Nephron (organoid): ENCODE measurements around the gene PIP5K1A.

Experiments used
- H3K27ac Mint-ChIP-seq, 3 experiments: 2 replicates each; pipeline ENCODE4 v1.8.0; 2020; ENCODE audit warnings: mixed read lengths in 3 of 3, mild to moderate bottlenecking in 2 of 3, moderate library complexity in 1 of 3
- H3K27me3 Mint-ChIP-seq: 2 replicates; pipeline ENCODE4 v1.8.0; 2021; ENCODE audit warnings: low read depth, mild to moderate bottlenecking, moderate library complexity, mixed read lengths
- H3K36me3 Mint-ChIP-seq: 2 replicates; pipeline ENCODE4 v1.8.0; 2020; ENCODE audit warnings: low read depth, mixed read lengths
- H3K4me1 Mint-ChIP-seq: 2 replicates; pipeline ENCODE4 v1.8.0; 2020; ENCODE audit warnings: mixed read lengths
- H3K4me3 Mint-ChIP-seq, 3 experiments: 2 replicates each; pipeline ENCODE4 v1.8.0; 2020; ENCODE audit warnings: mild to moderate bottlenecking in 3 of 3, mixed read lengths in 3 of 3, moderate library complexity in 2 of 3
- H3K9me3 Mint-ChIP-seq: 2 replicates; pipeline ENCODE4 v1.8.0; 2020; ENCODE audit warnings: mixed read lengths
- TF ChIP-seq, protein P1 (sequence below), 3 experiments: fragments of 200-600 bp; sonication (generic); IDR thresholded peaks; one replicate each; pipeline ENCODE4 v1.5.0; 2021; ENCODE audit warnings: antibody characterized with exemption in 3 of 3; ENCODE audit not compliant: unreplicated experiment in 3 of 3

PIP5K1A gene

DNA sequence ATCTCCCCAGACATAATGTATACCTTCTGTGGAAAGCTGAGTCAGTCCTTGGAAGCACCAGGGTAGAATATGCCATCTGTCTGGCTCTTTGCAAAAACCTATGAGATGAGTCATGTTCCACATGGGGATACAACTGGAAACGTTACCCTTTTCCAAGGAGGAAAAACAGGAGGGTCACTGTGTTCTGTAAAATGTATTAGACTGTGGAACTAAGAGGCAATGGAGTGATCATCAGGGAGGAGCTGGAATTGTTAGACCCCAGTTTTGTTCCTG is 40.1 kb downstream of the PIP5K1A start:
- TF ChIP-seq, protein P1, sequence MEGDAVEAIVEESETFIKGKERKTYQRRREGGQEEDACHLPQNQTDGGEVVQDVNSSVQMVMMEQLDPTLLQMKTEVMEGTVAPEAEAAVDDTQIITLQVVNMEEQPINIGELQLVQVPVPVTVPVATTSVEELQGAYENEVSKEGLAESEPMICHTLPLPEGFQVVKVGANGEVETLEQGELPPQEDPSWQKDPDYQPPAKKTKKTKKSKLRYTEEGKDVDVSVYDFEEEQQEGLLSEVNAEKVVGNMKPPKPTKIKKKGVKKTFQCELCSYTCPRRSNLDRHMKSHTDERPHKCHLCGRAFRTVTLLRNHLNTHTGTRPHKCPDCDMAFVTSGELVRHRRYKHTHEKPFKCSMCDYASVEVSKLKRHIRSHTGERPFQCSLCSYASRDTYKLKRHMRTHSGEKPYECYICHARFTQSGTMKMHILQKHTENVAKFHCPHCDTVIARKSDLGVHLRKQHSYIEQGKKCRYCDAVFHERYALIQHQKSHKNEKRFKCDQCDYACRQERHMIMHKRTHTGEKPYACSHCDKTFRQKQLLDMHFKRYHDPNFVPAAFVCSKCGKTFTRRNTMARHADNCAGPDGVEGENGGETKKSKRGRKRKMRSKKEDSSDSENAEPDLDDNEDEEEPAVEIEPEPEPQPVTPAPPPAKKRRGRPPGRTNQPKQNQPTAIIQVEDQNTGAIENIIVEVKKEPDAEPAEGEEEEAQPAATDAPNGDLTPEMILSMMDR (IDR thresholded peaks at IDR 0.05; ENCODE audit: unreplicated experiment in 3 of 3): no peak
- no peak overlapping the region for H3K27ac Mint-ChIP-seq
- peaks cover 87% of the 10 kb centered on the region for H3K36me3 Mint-ChIP-seq
- no peak overlapping the region for H3K4me3 Mint-ChIP-seq
- H3K4me1 Mint-ChIP-seq: no peaks in the 10 kb centered on the region
- H3K9me3 Mint-ChIP-seq: no peaks in the 10 kb centered on the region
- no peaks in the 10 kb centered on the region for H3K27me3 Mint-ChIP-seq

DNA sequence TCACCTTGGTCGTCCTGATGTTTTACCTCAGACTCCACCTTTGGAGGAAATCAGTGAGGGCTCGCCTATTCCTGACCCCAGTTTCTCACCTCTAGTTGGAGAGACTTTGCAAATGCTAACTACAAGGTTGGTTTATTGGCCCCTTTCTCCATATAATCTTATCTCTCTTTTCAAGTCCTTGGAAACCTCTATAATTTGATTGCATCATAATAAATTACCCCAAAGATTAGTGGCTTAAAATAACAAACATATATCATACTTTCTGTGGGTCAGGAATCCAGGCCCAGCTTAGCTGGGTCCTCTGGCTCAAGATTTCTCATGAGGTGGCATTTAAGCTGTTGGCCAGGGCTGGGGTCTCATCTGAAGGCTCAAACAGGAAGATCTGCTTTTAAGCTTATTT is 44.1 kb downstream of the PIP5K1A start:
- H3K27ac Mint-ChIP-seq: no peak overlapping the region

DNA sequence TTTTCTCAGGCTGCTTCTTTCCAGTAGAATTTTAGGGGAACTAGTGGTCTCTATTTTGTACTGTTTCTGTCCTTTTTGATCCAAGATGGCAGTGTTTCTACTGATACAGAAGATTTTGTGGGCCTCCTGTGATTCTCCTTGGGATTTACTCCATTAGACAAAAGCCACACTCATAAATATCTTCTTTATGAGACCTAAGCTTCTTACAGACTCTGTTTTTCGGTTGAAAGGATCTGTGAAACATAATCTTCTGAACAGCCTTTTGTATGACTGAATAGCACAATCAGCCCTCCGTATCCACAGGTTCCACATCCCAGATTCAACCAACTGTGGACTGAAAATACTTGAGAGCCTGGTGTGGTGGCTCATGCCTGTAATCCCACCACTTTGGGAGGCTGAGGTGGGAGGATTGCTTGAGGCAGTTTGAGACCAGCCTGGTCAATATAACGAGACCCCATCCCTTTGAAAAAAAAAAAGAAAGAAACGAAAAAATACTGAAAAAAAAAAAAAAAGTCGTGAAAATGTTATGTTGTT is 45.4 kb downstream of the PIP5K1A start:
- H3K4me1 Mint-ChIP-seq: no peaks in the 10 kb centered on the region
- no peaks in the 10 kb centered on the region for H3K9me3 Mint-ChIP-seq
- H3K27me3 Mint-ChIP-seq: no peaks in the 10 kb centered on the region
- H3K27ac Mint-ChIP-seq: no peak overlapping the region
- H3K4me3 Mint-ChIP-seq: no peak overlapping the region
- TF ChIP-seq, protein P1 (IDR thresholded peaks at IDR 0.05; ENCODE audit: unreplicated experiment in 3 of 3): no peak
- peaks cover 83% of the 10 kb centered on the region for H3K36me3 Mint-ChIP-seq

More for the DNA sequence above, 44.1 kb downstream of the PIP5K1A start:
- no peaks in the 10 kb centered on the region for H3K4me1 Mint-ChIP-seq
- H3K27me3 Mint-ChIP-seq: no peaks in the 10 kb centered on the region
- TF ChIP-seq, protein P1 (IDR thresholded peaks at IDR 0.05; ENCODE audit: unreplicated experiment in 3 of 3): no peak
- no peak overlapping the region for H3K4me3 Mint-ChIP-seq
- no peaks in the 10 kb centered on the region for H3K9me3 Mint-ChIP-seq
- peaks cover 83% of the 10 kb centered on the region for H3K36me3 Mint-ChIP-seq

DNA sequence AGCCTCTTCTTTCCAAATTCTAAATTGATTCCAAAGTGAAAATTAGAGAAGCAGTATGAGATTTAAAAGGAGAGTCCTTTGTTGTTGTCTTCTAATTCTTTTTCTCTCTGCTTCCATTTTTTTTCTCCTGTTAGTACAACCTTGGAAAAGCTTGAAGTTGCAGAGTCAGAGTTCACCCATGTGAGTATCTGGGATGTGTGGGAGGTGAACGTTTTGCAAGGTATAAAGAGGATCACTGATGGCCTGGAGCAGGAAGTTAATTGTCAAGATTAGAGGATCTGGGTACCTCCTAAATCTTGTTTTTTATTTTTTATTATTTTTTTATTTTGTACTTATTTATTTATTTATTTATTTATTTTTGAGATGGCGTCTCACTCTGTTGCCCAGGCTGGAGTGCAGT is 48.4 kb downstream of the PIP5K1A start:
- Mint-ChIP-seq H3K27ac (no peak overlapping the region), H3K9me3 (no peaks in the 10 kb centered on the region), H3K36me3 (peaks cover 82% of the 10 kb centered on the region), H3K27me3 (no peaks in the 10 kb centered on the region), H3K4me1 (no peaks in the 10 kb centered on the region), H3K4me3 (no peak overlapping the region)
- TF ChIP-seq, protein P1 (IDR thresholded peaks at IDR 0.05; ENCODE audit: unreplicated experiment in 3 of 3): no peak

DNA sequence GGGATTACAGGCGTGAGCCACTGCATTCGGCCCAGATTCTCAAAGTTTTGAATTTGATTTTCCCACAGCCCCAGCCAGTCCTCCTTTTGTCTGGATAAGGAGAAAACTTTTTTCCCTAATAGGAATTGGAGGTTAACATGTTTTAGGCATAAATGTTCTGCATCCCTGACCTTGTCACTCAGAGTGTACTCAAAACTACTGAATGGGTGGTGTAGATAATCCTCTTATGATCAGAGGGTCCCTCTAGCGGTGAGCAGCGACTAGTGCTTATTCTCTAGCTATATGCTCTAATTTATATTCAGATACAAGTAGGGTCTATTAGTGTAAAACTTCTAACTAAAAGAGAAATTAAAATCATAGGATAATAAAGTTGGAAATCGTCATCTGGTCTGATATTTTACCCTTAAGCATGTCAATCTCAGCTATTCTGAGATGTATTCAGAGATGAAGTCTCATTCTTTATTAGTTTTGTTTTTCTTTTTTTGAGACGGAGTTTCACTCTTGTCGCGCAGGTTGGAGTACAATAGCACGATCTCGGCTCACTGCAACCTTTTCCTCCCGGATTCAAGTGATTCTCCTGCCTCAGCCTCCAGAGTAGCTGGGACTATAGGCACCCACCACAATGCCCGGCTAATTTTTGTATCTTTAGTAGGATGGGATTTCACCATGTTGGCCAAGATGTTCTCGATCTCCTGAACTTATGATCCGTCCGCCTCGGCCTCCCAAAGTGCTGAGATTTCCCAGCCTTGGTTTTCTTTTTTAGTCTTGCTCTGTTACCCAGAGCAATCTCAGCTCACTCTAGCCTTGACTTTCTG is 53.5 kb downstream of the PIP5K1A start:
- Mint-ChIP-seq H3K4me1 (peaks cover 11% of the 10 kb centered on the region), H3K27ac (peak overlapping the region; percentile 22 to 39 (median 38)), H3K4me3 (peak overlapping the region; percentile 44 to 72 (median 64)), H3K9me3 (no peaks in the 10 kb centered on the region), H3K27me3 (no peaks in the 10 kb centered on the region), H3K36me3 (peaks cover 39% of the 10 kb centered on the region)
- TF ChIP-seq, protein P1 (IDR thresholded peaks at IDR 0.05; ENCODE audit: unreplicated experiment in 3 of 3): peak; percentile 80 to 84 (median 81)
